Stimulated activated CD8-positive, alpha-beta memory T cell treated with anti-CD3 and anti-CD28 coated beads, Interleukin-15, amount 100 ng/mL, for 1 hour (primary cell): ENCODE data around the gene MORN3.

ENCODE experiments used
- DNase-seq: peaks from one replicate; pipeline ENCODE4 v3.0.0-alpha.2; 2020; ENCODE audit warnings: low read depth

Gene MORN3

GRCh38 chr12:121602766-121603165 is 66.7 kb downstream of the MORN3 start:
- DNase-seq, result no peak

DNA sequence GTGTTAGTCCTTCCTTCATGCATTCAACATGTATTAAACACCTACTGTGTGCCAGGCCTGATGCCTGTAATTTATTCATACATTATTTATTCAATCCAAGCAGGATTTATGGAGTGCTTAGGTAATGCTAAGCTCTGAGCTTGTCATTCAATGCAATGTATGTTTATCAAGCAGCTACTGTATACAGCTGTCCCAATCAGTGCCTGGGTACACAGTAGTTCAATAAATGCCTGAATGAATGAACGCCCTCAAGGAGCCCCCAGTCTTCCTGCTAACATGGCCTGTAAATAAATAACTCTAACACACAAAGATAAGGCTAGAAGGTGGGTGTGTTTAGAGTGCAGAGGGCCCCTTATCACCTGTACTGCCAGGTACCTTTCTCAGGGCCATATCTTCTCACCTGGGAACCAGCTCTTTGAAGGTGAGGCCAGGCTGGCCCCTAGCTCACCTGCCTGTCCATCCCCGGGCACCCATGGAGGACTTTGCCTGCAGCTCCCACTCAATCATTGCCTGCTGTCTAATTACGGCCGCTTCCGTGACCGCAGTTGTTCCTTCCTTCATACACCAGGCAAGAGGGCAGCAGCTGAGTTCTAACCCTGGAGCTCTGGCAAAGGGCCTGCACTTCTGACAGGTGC is 68.6 kb downstream of the MORN3 start:
- no peak for DNase-seq
